NCI-H1417 treated with DMSO at 0.1 percent for 48 hours (cell line): ENCODE measurements around the gene KCNMA1.

Source experiments
- DNase-seq: peaks from one replicate; lab custom pipeline; 2025; lab: John Stamatoyannopoulos, UW

KCNMA1 gene

GRCh38 chr10:77152256-77152655 is 485.4 kb downstream of the KCNMA1 start:
- no peak for DNase-seq

DNA sequence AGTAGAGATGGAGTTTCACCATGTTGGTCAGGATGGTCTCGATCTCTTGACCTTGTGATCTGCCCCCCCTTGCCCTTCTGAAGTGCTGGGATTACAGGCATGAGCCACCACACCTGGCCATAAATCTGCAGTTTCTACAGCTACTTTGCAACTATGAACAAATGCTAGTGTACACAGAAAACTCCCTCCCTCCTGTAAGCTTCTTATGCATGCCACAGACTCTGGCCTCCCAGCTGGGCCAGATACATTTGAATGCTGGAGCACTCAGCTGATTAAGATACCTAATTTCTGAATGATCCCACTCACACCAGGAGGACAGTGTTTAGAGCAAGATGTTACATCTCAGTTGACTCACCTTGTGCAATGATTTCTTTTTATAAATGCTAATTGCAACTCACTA is 486.2 kb downstream of the KCNMA1 start:
- no peak for DNase-seq

DNA sequence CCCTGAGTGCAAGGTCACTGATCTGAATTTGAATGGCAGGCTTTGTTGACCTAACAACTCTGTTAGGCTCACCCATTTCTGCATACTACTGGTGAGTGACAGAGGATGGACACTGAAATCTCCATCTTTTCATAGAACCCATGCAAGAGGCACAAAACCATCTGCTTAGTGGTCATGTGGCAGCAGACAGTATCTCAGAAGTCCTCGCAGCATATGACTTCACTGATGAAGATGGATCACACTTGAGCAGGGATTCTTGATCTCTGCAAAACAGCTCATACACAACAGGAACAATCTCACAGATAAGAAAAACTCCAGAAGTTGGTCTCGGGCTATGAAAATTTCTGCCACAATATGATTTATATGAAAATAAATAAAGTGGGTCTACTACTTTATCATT is 487.9 kb downstream of the KCNMA1 start:
- DNase-seq: no peak

DNA sequence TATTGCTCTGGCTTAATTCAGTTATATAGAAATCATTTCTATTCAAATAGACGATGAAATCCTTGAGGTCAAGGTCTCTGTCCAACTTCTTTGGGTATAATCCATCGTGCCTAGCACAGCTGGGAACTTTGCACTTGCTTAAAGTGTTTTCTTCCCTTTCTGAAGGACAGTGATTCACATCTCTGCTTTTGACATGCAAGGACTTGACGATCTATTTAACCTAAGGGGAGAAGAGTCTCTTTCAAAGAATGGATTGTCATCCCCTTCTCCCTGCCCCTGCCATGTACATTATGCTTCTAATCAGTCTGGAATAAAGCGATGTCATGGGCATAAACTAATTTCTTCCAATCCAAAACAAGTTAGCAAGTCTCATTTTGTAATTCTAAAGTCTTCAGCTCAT is 488.6 kb downstream of the KCNMA1 start:
- DNase-seq: no peak

DNA sequence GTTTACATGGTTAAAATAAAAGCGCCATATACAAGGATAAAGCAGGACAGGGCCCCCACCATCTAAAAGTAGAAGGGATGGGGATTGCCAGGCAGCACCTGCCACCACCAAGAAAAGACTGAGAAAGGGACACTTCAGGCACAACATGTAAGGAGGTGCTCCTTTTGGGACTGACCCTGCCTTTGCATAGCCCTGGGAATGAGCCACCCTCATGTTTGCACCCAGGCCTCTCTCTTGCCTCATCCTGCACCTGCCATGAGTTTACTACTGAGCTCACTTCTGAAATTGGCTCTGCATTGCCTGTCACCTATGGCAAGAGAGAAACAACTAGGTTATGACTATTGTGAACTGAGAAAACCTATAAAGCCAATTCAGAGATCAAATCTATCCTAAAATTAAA is 489.7 kb downstream of the KCNMA1 start:
- DNase-seq: no peak

DNA sequence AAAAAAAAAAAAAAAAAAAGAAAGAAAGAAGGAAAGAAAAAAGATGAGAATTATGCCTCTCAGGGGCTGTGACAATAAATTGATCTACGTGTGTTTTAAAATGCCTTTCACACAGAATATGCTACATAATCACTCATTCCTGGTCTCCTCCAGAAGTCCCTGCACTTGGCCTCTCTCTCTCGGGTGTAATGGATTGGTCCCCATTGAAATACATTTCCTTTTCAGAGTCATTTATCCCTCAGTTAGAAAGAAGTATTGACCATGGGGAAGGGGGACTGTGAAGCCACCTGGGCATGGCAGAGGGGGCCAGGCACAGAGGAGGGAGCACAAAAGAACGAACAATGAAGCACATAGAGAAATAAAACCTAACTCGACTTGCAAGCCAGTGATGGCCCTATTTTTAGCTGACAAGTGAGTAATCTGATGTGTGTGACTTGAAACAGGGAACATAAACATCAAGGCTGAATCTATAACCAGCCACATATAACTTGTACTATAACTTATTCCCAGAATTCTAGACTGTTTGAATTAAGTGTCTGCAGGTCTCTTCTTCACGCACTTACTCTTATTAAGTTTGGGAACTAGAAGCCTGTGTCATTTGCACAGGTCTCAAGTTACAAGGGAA is 490.8 kb downstream of the KCNMA1 start:
- no peak for DNase-seq

DNA sequence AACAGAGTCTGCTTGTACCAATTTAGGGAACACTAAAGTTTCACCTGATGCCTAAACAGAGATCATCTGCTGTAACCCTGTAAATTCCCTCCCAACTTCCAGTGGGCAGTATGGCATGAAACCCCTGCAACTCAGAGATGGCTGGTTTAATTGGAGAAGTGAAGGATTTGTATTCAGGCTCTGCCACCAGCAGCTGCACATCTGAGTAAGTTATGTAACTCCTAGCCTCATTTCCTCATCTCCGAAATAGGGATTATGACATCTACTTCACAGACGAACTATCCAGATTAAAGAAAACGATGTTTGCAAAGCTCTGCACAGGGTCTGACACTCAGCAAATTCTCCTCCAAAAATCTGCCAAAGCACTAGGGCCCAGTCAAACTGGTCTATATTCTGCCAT is 493.0 kb downstream of the KCNMA1 start:
- DNase-seq: no peak

DNA sequence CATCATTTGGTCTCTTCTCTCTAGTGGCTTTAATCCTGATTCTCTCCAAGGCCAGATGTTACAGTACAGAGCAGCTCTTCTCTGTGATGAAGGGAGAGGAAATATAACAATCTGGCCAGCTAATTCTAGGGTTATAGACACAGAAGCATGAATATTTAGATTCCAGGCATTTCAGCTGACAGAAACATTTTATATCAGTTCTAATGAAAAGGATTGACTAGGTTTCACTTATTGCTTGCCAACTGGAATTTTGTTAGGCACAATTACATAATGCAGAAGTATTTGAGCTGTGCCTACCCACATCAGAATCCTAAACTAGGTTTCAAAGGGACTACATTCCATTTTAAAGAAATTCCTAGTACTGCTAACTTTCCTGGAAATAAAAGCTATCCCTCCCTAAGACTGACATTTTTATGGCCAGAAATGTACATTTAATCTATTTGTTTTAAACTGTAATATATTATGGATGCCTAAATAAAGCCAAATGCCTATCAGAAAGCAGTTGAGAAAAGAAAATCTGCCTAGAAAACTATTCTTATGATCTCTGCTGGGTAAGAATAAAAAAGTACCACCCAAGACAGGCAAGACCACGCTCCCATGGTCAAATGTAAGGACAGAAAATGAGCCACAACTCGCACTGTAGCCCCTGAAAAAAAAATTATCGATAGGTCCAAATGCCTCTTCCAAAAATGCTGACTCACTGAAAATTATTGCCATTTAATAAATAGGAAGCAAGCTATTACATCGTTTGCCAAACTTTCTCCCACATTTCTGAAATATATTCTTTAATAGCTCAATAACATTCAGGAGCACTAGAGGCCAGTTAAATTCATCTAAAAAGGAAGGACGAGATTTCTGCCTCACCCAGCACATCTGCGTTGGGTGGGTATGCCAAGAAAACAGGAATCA is 498.1 kb downstream of the KCNMA1 start:
- DNase-seq: no peak

DNA sequence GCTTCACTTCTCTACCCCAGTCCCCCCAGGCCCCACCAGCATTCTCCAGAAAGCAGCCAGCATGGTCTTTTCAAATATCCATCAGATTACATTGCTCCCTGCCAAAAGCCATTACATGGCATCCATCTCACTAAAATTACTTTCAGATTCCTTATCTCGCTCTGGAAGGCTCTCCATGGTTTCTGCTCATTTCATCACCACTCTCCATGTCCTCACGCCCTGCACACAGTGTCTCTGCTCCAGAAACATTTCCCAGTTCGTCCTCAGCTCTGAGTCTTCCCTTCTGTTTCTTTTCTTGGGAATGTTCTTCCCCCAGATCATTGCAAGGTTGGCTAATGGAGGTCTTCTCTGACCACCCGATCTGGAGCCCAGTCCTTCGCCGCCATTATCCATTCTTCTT is 499.1 kb downstream of the KCNMA1 start:
- DNase-seq: no peak

- DNase-seq: no peak
Measured at GRCh38 chr10:77135555-77135954, 502.1 kb downstream of the KCNMA1 start.

DNA sequence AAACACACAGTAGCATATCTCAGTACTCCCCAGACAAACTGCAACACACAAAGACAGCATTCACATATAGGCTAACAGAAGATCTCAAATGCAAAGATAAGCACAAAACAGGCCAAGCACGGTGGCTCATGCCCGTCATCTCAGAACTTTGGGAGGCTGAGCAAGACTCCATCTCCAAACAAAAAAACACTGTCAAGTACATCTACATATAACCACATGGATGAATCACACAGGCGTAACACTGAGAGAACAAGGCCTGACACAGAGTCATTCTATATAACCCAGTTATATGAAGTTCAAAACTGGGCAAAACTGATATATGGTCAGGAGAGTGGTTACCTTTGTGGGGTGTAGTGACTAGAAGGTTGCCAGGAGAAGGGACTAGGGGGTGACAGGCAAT is 506.4 kb downstream of the KCNMA1 start:
- no peak for DNase-seq

GRCh38 chr10:77127243-77127642 is 510.4 kb downstream of the KCNMA1 start:
- no peak for DNase-seq

DNA sequence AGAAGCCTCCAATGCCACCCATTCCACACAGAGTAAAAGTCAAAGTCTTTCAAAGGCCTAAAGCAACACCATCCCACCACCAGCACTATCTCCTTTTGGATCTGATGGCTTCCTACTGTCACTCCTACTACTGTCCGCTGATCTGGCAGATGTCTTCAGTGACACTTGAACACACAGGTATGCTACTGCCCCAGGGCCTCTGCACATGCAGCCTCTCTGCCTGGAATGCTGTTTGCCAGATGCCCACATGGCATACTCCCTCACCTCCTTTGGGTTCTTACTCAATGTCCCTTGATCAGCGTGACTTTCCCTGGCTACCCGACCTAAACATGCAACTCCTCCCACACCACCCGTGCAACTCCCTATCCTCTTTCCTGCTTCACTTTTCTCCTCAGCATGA is 512.4 kb downstream of the KCNMA1 start:
- no peak for DNase-seq

DNA sequence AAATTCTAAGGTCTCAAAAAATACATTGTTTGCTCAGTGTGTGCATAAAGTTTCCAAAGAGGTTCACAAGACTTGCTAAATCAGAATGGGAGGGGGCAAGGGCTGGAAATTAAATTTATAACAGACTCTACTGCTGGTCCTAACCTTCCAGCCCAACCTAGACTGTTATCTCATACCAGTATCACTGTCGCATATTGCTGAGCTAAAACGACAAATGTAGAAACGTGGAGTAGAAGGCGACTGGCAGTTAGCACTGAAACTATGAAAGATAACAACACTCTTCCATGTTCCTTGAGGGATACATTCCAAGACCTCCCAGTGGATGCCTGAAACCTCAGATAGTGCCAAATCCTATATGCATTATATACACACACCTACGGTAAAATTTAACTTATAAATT is 514.3 kb downstream of the KCNMA1 start:
- DNase-seq: no peak

GRCh38 chr10:77121829-77122228 is 515.8 kb downstream of the KCNMA1 start:
- no peak for DNase-seq

GRCh38 chr10:77120666-77121376 is 516.8 kb downstream of the KCNMA1 start:
- no peak for DNase-seq

DNA sequence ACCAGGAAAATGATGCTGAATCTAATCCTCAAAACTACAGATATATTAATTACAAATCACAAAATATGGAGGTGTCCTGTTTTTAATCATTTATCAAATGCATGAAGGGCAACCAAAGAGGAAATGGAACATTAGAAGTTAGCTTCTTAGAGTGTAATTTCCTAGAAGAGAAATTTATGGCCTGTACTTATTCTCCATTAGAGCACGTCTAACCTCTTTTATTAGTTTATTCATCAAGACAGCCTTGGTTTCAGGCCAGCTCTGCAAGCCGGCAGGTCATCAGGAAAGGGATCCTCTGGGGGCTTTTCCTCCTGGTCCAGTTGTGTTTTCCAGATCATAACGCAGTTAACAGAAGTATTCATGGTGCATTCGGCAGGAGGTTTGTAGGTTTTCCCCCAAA is 517.6 kb downstream of the KCNMA1 start:
- DNase-seq: no peak

GRCh38 chr10:77118603-77119282 is 518.9 kb downstream of the KCNMA1 start:
- no peak for DNase-seq

DNA sequence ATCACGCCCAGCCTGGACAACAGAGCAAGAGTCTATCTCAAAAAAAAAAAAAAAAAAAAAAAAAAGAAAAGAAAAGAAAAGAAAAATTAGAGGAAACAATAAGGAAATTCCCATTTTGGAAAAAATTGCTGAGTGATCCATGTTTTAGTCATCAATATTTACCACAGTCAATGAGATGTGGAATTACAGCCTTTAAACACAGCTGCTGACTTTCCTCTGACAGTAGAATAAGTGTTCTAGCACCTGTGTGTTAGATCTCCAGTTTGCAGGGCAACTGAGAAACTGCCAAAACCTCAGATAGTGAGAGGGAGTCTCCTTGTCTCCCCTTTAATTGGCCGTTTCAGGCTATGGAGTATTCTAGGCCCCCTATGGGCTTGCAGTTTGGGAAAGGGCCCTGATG is 520.1 kb downstream of the KCNMA1 start:
- DNase-seq: no peak

DNA sequence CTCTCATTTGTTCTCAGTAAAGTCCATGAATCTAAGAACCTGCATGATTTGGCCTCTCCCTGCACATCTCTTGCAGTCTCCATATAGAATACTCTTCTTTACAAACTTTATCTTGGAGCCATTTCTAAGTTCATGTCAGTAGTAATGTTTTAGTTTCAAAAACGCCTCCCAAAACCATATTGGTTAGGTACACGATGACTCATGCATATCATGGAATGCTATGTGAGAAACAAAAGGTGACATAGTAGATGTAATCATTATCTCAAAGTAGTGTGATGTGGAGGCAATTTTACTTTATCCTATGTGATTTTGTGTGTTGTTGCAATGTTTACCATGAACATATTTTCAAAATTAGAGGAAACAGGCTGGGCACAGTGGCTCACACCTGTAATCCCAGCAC is 520.7 kb downstream of the KCNMA1 start:
- no peak for DNase-seq

DNA sequence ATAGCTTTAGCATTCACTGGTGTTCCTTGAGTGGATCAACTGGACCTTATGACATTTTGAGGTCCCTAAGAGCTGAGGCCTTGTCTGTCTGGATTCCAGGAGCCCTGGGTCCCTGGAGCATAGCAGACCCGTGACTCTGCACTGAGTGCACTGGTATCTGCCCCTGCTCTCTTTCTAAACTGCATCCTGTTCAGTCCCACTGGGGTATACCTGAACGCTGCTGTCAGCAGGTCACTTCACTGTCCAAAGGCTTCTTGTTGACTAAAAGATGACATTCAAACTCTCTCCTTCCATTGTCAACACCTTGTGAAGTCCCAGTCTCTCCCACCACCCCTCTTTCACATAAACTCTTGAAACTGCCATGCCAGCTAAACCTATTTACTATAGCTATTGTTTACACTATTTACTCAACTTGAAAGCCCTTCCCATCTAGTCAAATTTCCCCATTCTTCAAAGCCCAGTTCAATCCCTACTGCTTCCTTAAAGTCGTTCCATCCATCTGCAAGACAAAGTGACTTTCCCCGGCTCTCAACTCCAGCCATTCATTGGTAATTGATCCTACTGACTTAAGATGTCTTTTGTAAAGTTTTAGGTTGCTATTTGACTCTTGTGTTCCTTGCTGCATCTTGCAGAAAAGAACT is 523.3 kb downstream of the KCNMA1 start:
- no peak for DNase-seq
